ENCODE measurements around the gene ZMYM5. TPM values are rescaled to one million over a fixed set of nuclear protein-coding genes. Genes with fewer than 3 reads are reported as not detected.
"Not testable (repeated sequence)": the region's sequence is repeated elsewhere in the genome, so short reads cannot be mapped to it uniquely, and the experiment has no call there.

Gene ZMYM5
- total RNA-seq, 1 experiment from 2014 or later: 7.9 TPM

GRCh38 chr13:19805765-19806164 is 57.7 kb downstream of the ZMYM5 start:
- Histone ChIP-seq H3K4me3 (ENCODE audit: insufficient read depth, low read depth, low read length) (no peak overlapping the region), H3K36me3 (replicated peaks; ENCODE audit: control insufficient read depth, insufficient read depth, low read length) (no peaks in the 10 kb centered on the region)
- no peak for DNase-seq

GRCh38 chr13:19795956-19796355 is 67.5 kb downstream of the ZMYM5 start:
- Histone ChIP-seq H3K36me3 (replicated peaks; ENCODE audit: control insufficient read depth, insufficient read depth, low read length) (no peaks in the 10 kb centered on the region), H3K27me3 (ENCODE audit: control insufficient read depth, insufficient read depth, low read length) (no peaks in the 10 kb centered on the region)
- no peak for DNase-seq

More at GRCh38 chr13:19805765-19806164, 57.7 kb downstream of the ZMYM5 start:
- no peaks in the 10 kb centered on the region for H3K27me3 ChIP-seq (ENCODE audit: control insufficient read depth, insufficient read depth, low read length)

DNA sequence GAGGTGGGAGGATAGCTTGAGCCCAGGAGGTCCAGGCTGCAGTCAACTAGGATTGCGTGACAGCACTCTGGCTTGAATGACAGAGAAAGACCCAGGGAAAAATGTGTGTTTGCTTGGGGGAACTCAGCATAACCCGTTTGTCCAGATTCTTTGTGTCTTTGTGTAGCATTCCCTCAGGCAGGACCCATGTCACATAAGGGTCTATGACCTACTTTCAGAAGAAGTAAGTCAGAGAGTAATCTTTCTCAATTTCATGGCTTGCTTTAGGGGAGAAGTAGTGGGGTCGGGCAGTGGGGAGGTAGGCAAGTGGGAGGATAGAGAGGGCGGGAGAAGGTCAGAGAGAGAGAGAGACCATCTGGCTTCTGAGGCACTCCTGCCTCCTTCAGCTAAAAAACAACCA is 68.8 kb downstream of the ZMYM5 start:
- H3K36me3 ChIP-seq (replicated peaks; ENCODE audit: control insufficient read depth, insufficient read depth, low read length): no peaks in the 10 kb centered on the region
- peak; percentile 35 for DNase-seq
- no peak overlapping the region for H3K4me3 ChIP-seq (ENCODE audit: insufficient read depth, low read depth, low read length)
- no peaks in the 10 kb centered on the region for H3K27me3 ChIP-seq (ENCODE audit: control insufficient read depth, insufficient read depth, low read length)

More at GRCh38 chr13:19795956-19796355, 67.5 kb downstream of the ZMYM5 start:
- H3K4me3 ChIP-seq (ENCODE audit: insufficient read depth, low read depth, low read length): no peak overlapping the region

- H3K27me3 ChIP-seq (ENCODE audit: control insufficient read depth, insufficient read depth, low read length): no peaks in the 10 kb centered on the region
- DNase-seq: peak; percentile 44
- no peak overlapping the region for H3K4me3 ChIP-seq (ENCODE audit: insufficient read depth, low read depth, low read length)
- no peaks in the 10 kb centered on the region for H3K36me3 ChIP-seq (replicated peaks; ENCODE audit: control insufficient read depth, insufficient read depth, low read length)
Measured at GRCh38 chr13:19791953-19792537, 71.4 kb downstream of the ZMYM5 start.

DNA sequence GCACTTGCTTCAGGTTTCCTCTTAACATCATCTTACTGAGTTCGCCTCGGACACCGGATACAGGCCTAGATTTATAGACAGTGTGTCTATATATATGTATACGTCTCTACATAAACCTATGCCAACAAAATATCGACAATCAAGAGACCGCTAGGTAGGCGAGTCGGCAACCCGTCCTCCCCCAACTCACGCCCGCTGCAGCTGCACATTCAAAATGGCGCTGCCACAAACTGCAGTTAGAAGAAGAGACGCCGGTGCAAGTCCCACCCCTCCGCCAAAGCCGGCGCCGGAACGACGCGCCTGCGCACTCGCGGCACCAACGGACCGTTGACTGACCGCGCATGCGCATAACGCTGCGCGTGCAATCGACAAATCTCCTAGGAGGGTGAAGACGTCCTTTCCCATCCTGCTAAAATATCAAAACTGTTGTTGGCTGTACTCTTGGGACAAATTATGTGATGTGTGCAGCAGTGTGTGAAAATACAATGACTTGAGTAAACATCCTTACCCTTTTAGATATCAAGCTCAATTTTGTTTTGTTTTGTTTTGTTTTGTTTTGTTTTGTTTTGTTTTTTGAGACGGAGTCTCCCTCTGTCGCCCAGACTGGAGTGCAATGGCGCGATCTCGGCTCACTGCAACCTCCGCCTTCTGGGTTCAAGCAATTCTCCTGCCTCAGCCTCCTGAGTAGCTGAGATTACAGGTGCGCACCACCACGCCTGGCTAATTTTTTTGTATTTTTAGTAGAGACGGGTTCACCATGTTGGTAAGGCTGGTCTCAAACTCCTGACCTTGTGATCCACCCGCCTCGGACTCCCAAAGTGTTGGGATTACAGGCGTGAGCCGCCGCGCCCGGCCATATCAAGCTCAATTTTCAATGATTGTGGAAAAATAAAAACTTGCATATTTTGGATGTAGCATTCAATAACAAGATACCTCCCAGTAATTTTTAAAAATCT is 80.4 kb downstream of the ZMYM5 start, which contains the start of gene PSPC1:
TSS of gene PSPC1 (minus strand) at position 219 of the 956 bp plus-strand sequence. CDS start at position 31, 188 bp downstream.
- not testable (repeated sequence) for H3K27me3 ChIP-seq (ENCODE audit: control insufficient read depth, insufficient read depth, low read length); H3K36me3 ChIP-seq (replicated peaks; ENCODE audit: control insufficient read depth, insufficient read depth, low read length)
- peak; percentile 96 for DNase-seq
- H3K4me3 ChIP-seq (ENCODE audit: insufficient read depth, low read depth, low read length): peak within 1 kb of the TSS; percentile 100

DNA sequence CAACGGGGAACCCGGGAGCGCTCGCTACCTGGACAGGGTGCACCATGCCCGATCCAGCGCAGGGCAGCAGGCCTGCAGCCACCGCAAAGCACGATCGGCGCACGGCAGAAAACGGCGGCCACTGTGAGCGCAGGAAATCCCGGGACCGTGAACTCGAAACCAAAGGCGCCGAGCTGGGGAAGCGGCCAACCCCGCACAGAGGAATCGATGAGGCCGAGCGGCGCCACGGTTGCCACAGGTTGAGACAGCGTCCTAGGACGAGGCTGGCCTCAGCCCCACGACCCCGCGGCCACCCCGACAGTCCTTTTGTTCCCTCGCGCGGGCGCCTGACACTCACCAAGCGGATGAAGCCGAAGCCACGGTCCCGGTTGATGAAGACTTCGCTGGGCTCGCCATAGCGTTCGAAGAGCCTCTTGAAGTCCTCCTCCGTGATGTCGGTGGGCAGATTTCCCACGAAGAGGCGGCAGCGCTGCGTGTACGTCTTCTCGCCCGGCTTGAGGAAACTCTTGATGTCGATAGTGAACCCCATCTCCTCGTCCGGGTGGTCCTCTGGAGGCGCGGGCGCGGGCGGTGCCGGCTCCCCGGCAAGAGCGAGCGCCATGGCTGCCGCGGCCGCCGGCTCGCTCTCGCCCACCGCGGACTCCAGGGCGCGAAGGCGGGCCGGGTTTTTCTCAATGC is 81.3 kb downstream of the ZMYM5 start:
- DNase-seq: peak; percentile 66
- Histone ChIP-seq H3K36me3 (replicated peaks; ENCODE audit: control insufficient read depth, insufficient read depth, low read length) (no peaks in the 10 kb centered on the region), H3K4me3 (ENCODE audit: insufficient read depth, low read depth, low read length) (peak overlapping the region; percentile 100), H3K27me3 (ENCODE audit: control insufficient read depth, insufficient read depth, low read length) (no peaks in the 10 kb centered on the region)

- no peaks in the 10 kb centered on the region for H3K36me3 ChIP-seq (replicated peaks; ENCODE audit: control insufficient read depth, insufficient read depth, low read length)
- H3K4me3 ChIP-seq (ENCODE audit: insufficient read depth, low read depth, low read length): peak overlapping the region; percentile 100
- no peaks in the 10 kb centered on the region for H3K27me3 ChIP-seq (ENCODE audit: control insufficient read depth, insufficient read depth, low read length)
- DNase-seq: peak; percentile 11
Measured at GRCh38 chr13:19781526-19781925, 81.9 kb downstream of the ZMYM5 start.

- peak overlapping the region; percentile 12; the same call in 1 of the 2 replicates for H3K4me3 ChIP-seq (ENCODE audit: insufficient read depth, low read depth, low read length)
- not testable (repeated sequence) for H3K36me3 ChIP-seq (replicated peaks; ENCODE audit: control insufficient read depth, insufficient read depth, low read length); H3K27me3 ChIP-seq (ENCODE audit: control insufficient read depth, insufficient read depth, low read length); DNase-seq
Measured at GRCh38 chr13:19780753-19781418, 82.6 kb downstream of the ZMYM5 start.

Other genes with a start within 250 kb of the ZMYM5 start
- gene MPHOSPH8, start 230.0 kb downstream of the ZMYM5 start, total RNA-seq (2014; rRNA removed; shearing (Covaris generic)): 5.2 and 6.0 TPM in 2 replicates
- 40.6 and 42.2 TPM in 2 replicates for gene PSPC1, start 80.7 kb downstream of the ZMYM5 start, total RNA-seq (2014; rRNA removed; shearing (Covaris generic))
- gene ZMYM2, start 95.1 kb upstream of the ZMYM5 start, total RNA-seq (2014; rRNA removed; shearing (Covaris generic)): 91.9 and 132 TPM in 2 replicates

Data from H7 (cell line).